GM12864 (cell line): ENCODE measurements around the gene ASCC1.

ENCODE experiments used
- DNase-seq: peaks from one replicate; pipeline ENCODE4 v3.0.0-alpha.2; 2011; ENCODE audit warnings: low read depth
- H3K4me3 ChIP-seq: 2 replicates; pipeline ENCODE4 v1.5.1; 2011; ENCODE audit warnings: mild to moderate bottlenecking, low read depth, low read length, control low read depth
- TF ChIP-seq, protein P1 (sequence below): IDR thresholded peaks from 2 replicates; pipeline ENCODE4 v1.5.1; 2011; ENCODE audit warnings: low read depth, mild to moderate bottlenecking, moderate library complexity, low read length, control low read depth, inconsistent platforms; ENCODE audit errors: missing control alignments

The ASCC1 gene

GRCh38 chr10:72058347-72058898 lies 157.7 kb downstream of the ASCC1 start:
- DNase-seq: no peak
- TF ChIP-seq, protein P1, sequence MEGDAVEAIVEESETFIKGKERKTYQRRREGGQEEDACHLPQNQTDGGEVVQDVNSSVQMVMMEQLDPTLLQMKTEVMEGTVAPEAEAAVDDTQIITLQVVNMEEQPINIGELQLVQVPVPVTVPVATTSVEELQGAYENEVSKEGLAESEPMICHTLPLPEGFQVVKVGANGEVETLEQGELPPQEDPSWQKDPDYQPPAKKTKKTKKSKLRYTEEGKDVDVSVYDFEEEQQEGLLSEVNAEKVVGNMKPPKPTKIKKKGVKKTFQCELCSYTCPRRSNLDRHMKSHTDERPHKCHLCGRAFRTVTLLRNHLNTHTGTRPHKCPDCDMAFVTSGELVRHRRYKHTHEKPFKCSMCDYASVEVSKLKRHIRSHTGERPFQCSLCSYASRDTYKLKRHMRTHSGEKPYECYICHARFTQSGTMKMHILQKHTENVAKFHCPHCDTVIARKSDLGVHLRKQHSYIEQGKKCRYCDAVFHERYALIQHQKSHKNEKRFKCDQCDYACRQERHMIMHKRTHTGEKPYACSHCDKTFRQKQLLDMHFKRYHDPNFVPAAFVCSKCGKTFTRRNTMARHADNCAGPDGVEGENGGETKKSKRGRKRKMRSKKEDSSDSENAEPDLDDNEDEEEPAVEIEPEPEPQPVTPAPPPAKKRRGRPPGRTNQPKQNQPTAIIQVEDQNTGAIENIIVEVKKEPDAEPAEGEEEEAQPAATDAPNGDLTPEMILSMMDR: no peak
- H3K4me3 ChIP-seq: no peak overlapping the region

DNA sequence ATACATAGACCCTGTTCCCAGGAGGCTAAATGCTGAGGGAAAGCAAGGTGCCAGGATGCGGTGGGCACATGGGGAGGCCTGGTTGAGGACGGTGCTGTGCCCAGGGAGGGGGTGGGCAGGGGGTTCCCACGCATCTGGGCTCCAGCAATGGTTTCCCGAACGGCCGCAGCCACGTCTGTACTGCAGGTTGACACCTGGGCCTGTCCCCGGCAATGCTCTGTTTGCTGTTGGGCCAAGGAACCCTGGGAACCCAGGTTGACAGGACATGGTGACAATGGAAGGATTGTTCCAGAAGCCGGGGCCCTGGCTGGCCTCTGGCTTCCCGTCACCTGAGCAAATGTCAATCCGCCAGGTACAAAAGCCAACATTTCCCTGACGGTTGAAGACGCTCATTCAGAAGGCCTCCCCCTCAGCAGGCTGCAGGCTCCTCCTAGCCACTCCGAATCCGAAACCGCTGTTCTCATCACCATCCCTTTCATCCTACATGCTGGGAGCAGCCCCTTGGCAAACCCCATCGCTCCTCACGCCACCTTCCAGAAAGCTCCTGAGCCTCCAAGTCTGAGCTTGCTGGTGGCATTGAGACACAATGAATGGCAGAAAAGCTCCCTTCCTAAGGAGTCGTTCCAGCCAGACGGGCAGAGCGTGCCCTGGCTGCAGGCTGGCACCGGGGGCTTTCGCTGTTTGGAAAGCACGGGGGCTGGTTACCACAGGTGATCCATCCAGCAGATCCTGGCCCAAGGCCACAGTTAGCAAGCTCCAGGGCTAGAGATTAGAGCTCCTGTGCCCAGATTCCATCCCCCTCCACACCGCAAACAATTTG lies 158.9 kb downstream of the ASCC1 start:
- TF ChIP-seq, protein P1: no peak
- H3K4me3 ChIP-seq: no peak overlapping the region
- DNase-seq: no peak

GRCh38 chr10:72056113-72056512 lies 160.0 kb downstream of the ASCC1 start:
- H3K4me3 ChIP-seq: no peak overlapping the region
- DNase-seq: no peak
- TF ChIP-seq, protein P1: no peak

GRCh38 chr10:72053690-72054089 lies 162.4 kb downstream of the ASCC1 start:
- DNase-seq: no peak
- H3K4me3 ChIP-seq: no peak overlapping the region
- TF ChIP-seq, protein P1: no peak

DNA sequence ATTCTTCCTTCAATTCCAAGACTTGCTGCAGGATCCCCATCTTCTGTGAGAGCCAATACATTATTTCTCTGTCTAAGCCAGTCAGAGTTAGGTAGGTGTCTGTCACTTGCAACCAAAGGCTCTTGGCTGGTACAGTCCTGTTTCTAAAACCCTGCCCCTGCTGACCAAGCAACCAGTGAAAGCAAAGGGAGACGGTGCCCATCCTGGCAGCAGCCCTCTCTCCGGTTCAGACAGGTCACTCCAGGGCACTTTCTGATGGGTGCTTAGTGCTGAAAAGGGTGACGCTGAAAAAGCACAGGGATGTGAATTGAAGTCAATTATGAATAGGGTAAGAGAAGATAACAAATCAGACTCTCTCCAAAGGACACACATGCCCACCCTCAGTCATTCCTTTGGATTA lies 165.2 kb downstream of the ASCC1 start:
- H3K4me3 ChIP-seq: no peak overlapping the region
- TF ChIP-seq, protein P1: no peak
- DNase-seq: no peak

GRCh38 chr10:72049969-72050781 lies 165.9 kb downstream of the ASCC1 start:
- no peak for DNase-seq
- TF ChIP-seq, protein P1: no peak
- H3K4me3 ChIP-seq: no peak overlapping the region
